ENCODE data around the gene MBTPS1.

DNA sequence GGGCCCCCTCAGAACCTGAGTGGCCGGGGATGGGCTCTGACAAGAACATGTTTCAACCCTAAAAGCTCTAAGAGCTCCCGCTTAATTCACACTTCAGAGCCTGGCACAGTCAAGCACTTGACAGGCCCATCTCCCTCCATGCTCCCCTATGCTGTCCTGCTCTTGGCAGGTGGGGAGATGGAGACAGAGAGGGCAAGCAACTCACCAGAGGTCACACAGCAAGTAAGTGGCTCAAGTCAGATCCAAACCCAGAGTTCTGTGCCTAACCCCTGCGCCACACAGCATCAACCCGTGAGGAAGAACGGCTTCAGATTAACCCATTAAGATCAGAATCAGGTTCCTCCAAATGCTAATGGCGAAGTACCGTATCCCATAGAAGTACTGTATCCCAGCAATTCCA, 112.3 kb downstream of the MBTPS1 start:
- TF ChIP-seq, protein P1, sequence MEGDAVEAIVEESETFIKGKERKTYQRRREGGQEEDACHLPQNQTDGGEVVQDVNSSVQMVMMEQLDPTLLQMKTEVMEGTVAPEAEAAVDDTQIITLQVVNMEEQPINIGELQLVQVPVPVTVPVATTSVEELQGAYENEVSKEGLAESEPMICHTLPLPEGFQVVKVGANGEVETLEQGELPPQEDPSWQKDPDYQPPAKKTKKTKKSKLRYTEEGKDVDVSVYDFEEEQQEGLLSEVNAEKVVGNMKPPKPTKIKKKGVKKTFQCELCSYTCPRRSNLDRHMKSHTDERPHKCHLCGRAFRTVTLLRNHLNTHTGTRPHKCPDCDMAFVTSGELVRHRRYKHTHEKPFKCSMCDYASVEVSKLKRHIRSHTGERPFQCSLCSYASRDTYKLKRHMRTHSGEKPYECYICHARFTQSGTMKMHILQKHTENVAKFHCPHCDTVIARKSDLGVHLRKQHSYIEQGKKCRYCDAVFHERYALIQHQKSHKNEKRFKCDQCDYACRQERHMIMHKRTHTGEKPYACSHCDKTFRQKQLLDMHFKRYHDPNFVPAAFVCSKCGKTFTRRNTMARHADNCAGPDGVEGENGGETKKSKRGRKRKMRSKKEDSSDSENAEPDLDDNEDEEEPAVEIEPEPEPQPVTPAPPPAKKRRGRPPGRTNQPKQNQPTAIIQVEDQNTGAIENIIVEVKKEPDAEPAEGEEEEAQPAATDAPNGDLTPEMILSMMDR (conservative IDR thresholded peaks at IDR 0.05; ENCODE audit: low read depth in 2 of 2): no peak
- no peak for TF ChIP-seq ZNF331 (CRISPR knock-in tag; IDR thresholded peaks at IDR 0.05; ENCODE audit: low read depth)

Data from GM23338 (cell line).